Activated naive CD8-positive, alpha-beta T cell treated with anti-CD3 and anti-CD28 coated beads, Interleukin-2, amount 10 ng/mL, durations not matched to agents 7 days and 5 days (primary cell): ENCODE results near the gene SHFL. TPM values are rescaled to one million over a fixed set of nuclear protein-coding genes. Genes with fewer than 3 reads are reported as not detected.

Source experiments
- ATAC-seq: fragments of 150-1000 bp; cut with Tn5 transposase; one replicate; pipeline ENCODE4 v1.10.0; 2021; ENCODE audit warnings: low read depth, moderate library complexity
- POLR2A ChIA-PET: fragments of 350-600 bp; sonication (Branson Sonifier 250); formaldehyde crosslinking; loops from one replicate; lab custom pipeline; 2021; ENCODE audit warnings: antibody characterized with exemption; lab: Charles Lee
- DNase-seq: peaks from one replicate; pipeline ENCODE4 v3.0.0; 2021
- H3K27ac Mint-ChIP-seq: one replicate; pipeline ENCODE4 v1.8.0; 2022; ENCODE audit warnings: mild to moderate bottlenecking, mixed read lengths
- H3K27me3 Mint-ChIP-seq: one replicate; pipeline ENCODE4 v1.8.0; 2022; ENCODE audit warnings: mild to moderate bottlenecking, moderate library complexity, mixed read lengths
- H3K36me3 Mint-ChIP-seq: one replicate; pipeline ENCODE4 v1.8.0; 2021; ENCODE audit warnings: mild to moderate bottlenecking, mixed read lengths
- H3K4me1 Mint-ChIP-seq: one replicate; pipeline ENCODE4 v1.8.0; 2021; ENCODE audit warnings: mixed read lengths
- H3K4me3 Mint-ChIP-seq: one replicate; pipeline ENCODE4 v1.8.0; 2022; ENCODE audit warnings: mild to moderate bottlenecking, moderate library complexity, mixed read lengths
- H3K9me3 Mint-ChIP-seq: one replicate; pipeline ENCODE4 v1.8.0; 2021; ENCODE audit warnings: mixed read lengths
- total RNA-seq, 2 experiments: library from RNA; stranded (reverse); gene quantifications; one replicate each; pipeline ENCODE4 v1.2.3, GENCODE V29; 2021

SHFL gene
- total RNA-seq, 2 experiments from 2014 or later: 118 to 126 TPM

DNA sequence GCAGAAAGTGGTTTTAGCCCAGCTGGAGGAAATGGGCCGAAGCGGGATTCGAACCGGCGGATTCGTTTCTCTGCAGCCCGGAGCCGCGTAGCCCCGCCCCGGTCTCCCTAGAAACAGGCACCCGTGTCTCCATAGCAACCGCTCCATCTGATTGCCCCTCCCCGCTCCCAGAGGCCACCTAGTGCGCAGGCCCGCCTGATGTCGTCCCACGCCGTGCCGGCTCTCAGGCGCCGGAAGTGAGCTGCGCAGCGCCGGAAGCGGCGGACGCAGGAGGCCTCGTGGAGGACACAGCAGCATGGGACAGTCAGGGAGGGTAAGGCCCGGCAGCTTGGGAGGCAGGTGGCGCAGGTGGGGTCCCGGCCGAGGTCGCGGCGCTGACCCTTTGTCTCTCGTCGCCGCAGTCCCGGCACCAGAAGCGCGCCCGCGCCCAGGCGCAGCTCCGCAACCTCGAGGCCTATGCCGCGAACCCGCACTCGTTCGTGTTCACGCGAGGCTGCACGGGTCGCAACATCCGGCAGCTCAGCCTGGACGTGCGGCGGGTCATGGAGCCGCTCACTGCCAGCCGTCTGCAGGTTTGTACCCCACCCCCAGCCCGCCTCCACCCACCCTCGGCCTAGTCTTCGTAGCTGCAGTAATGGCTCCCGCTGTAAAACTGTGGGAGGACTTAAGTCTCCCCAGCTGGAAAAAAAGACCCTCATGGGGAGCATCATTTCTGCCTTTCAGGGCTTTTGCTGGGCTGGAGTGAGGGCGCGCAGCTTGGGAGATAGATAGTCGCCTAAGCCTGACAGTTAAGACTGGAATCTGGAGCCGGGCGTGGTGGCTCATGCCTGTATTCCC is 20.2 kb downstream of the SHFL start, which contains the start of gene PPAN:
TSS of gene PPAN (plus strand) at position 263 of the 837 bp plus-strand sequence. CDS start at position 296, 33 bp downstream.
- POLR2A ChIA-PET: interaction anchor here (0.6 to 5.7 kb wide), 10 partner anchors 8 to 280 kb away, joined by 3 to 112 read pairs (median 5); partner anchors contain the start of genes DNMT1, EIF3G and P2RY11
- Mint-ChIP-seq H3K36me3 (peaks cover 32% of the 10 kb centered on the region), H3K27ac (peak within 1 kb of the TSS; percentile 100), H3K9me3 (no peaks in the 10 kb centered on the region), H3K4me1 (peaks cover 50% of the 10 kb centered on the region), H3K27me3 (no peaks in the 10 kb centered on the region), H3K4me3 (peak within 1 kb of the TSS; percentile 85)
- ATAC-seq: peak; percentile 72
- peak; percentile 94 for DNase-seq

GRCh38 chr19:10107254-10107653 is 21.1 kb downstream of the SHFL start:
- Mint-ChIP-seq H3K27me3 (no peaks in the 10 kb centered on the region), H3K27ac (peak overlapping the region; percentile 100), H3K4me3 (peak overlapping the region; percentile 85), H3K9me3 (no peaks in the 10 kb centered on the region), H3K36me3 (peaks cover 36% of the 10 kb centered on the region), H3K4me1 (peaks cover 55% of the 10 kb centered on the region)
- no peak for ATAC-seq
- DNase-seq: no peak
- POLR2A ChIA-PET: interaction anchor here (1.2 to 5.0 kb wide), 4 partner anchors 10 to 24 kb away, joined by 3 to 112 read pairs (median 8); partner anchors contain the start of gene EIF3G

DNA sequence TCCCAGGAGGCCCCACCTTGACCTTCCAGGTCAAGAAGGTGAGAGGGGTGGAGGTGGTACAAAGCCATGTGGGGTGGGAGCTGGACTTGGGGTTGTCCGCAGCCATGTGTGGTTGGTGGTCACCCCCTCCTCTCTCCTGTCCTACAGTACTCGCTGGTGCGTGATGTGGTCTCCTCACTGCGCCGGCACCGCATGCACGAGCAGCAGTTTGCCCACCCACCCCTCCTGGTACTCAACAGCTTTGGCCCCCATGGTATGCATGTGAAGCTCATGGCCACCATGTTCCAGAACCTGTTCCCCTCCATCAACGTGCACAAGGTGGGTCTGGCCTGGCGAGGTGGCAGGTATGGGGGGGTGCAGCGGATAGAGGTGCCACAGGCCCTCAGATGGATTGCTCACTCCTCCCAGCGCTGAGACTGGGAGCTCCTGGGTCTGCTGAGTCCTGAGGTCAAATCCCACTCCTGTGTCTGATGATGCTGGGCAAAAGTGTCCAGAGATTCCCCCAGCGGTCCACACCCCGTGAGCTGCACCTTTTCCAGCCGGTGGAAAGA is 21.8 kb downstream of the SHFL start:
- DNase-seq (no peak), ATAC-seq (no peak)
- Mint-ChIP-seq H3K9me3 (no peaks in the 10 kb centered on the region), H3K27ac (peak overlapping the region; percentile 100), H3K4me3 (peak overlapping the region; percentile 85), H3K27me3 (no peaks in the 10 kb centered on the region), H3K4me1 (peaks cover 55% of the 10 kb centered on the region), H3K36me3 (peaks cover 39% of the 10 kb centered on the region)
- POLR2A ChIA-PET: interaction anchor here (0.7 to 5.0 kb wide), 3 partner anchors 9 to 11 kb away, joined by 4 to 112 read pairs (median 9); no protein-coding TSS in a partner anchor

GRCh38 chr19:10109528-10109927 is 23.4 kb downstream of the SHFL start:
- peaks cover 39% of the 10 kb centered on the region for H3K36me3 Mint-ChIP-seq

DNA sequence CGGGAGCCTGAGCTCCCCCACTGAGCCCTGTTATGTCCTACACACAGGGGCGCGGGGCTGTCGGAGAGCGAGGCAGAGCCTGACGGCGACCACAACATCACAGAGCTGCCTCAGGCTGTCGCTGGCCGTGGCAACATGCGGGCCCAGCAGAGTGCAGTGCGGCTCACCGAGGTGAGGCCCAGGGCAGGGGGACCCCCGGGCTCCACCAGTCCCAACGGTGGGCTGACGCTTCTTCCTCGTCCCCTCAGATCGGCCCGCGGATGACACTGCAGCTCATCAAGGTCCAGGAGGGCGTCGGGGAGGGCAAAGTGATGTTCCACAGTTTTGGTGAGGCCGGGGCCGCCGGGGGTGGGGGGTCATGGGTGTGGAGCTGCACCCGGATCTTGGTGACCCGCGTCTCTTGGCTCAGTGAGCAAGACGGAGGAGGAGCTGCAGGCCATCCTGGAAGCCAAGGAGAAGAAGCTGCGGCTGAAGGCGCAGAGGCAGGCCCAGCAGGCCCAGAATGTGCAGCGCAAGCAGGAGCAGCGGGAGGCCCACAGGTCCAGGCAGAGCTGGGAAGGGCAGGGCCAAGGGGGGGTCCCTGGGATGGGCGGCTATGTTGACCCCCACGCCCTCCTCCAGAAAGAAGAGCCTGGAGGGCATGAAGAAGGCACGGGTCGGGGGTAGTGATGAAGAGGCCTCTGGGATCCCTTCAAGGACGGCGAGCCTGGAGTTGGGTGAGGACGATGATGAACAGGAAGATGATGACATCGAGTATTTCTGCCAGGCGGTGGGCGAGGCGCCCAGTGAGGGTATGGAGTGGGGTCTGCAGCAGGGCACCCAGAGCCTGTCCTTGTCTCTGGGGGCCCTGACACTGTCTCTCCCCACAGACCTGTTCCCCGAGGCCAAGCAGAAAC is 24.2 kb downstream of the SHFL start:
- peaks cover 38% of the 10 kb centered on the region for H3K36me3 Mint-ChIP-seq
- H3K27me3 Mint-ChIP-seq: no peaks in the 10 kb centered on the region
- POLR2A ChIA-PET: interaction anchor here (0.5 to 7.5 kb wide), 4 partner anchors 6 to 29 kb away, joined by 3 to 79 read pairs (median 42); partner anchors contain the start of genes ANGPTL6 and PPAN
- H3K4me3 Mint-ChIP-seq: peak overlapping the region; percentile 78
- H3K27ac Mint-ChIP-seq: peak overlapping the region; percentile 89
- no peaks in the 10 kb centered on the region for H3K9me3 Mint-ChIP-seq
- peaks cover 45% of the 10 kb centered on the region for H3K4me1 Mint-ChIP-seq
- ATAC-seq: no peak
- no peak for DNase-seq

More at GRCh38 chr19:10109528-10109927, 23.4 kb downstream of the SHFL start:
- Mint-ChIP-seq H3K27me3 (no peaks in the 10 kb centered on the region), H3K9me3 (no peaks in the 10 kb centered on the region), H3K27ac (peak overlapping the region; percentile 70), H3K4me1 (peaks cover 52% of the 10 kb centered on the region), H3K4me3 (peak overlapping the region; percentile 44)
- ATAC-seq (no peak), DNase-seq (no peak)
- POLR2A ChIA-PET: interaction anchor here (0.9 to 7.3 kb wide), 3 partner anchors 8 to 30 kb away, joined by 3 to 79 read pairs (median 9); no protein-coding TSS in a partner anchor

- ATAC-seq (no peak), DNase-seq (no peak)
- H3K9me3 Mint-ChIP-seq: no peaks in the 10 kb centered on the region
- POLR2A ChIA-PET: interaction anchor here (0.5 to 7.5 kb wide), 7 partner anchors 7 to 610 kb away, joined by 4 to 79 read pairs (median 5); partner anchors contain the start of genes ANGPTL6, DNMT1 and PPAN
- H3K27ac Mint-ChIP-seq: peak overlapping the region; percentile 93
- no peaks in the 10 kb centered on the region for H3K27me3 Mint-ChIP-seq
- peaks cover 39% of the 10 kb centered on the region for H3K4me1 Mint-ChIP-seq
- peak overlapping the region; percentile 88 for H3K4me3 Mint-ChIP-seq
- H3K36me3 Mint-ChIP-seq: peaks cover 38% of the 10 kb centered on the region
Measured at GRCh38 chr19:10110972-10111317, 24.8 kb downstream of the SHFL start.

GRCh38 chr19:10111405-10111811 is 25.3 kb downstream of the SHFL start, which contains the start of gene P2RY11:
Gene P2RY11, plus strand, starts transcription at chr19:10111693. Its CDS starts 29 bp downstream, at chr19:10111722.
- Mint-ChIP-seq H3K36me3 (peaks cover 39% of the 10 kb centered on the region), H3K27ac (peak within 1 kb of the TSS; percentile 93), H3K27me3 (no peaks in the 10 kb centered on the region), H3K4me1 (peaks cover 38% of the 10 kb centered on the region), H3K9me3 (no peaks in the 10 kb centered on the region), H3K4me3 (peak within 1 kb of the TSS; percentile 88)
- POLR2A ChIA-PET: interaction anchor here (0.6 to 7.5 kb wide), 7 partner anchors 7 to 611 kb away, joined by 3 to 79 read pairs (median 5); partner anchors contain the start of genes ANGPTL6, DNMT1 and PPAN
- ATAC-seq (peak; percentile 38), DNase-seq (peak; percentile 64)

DNA sequence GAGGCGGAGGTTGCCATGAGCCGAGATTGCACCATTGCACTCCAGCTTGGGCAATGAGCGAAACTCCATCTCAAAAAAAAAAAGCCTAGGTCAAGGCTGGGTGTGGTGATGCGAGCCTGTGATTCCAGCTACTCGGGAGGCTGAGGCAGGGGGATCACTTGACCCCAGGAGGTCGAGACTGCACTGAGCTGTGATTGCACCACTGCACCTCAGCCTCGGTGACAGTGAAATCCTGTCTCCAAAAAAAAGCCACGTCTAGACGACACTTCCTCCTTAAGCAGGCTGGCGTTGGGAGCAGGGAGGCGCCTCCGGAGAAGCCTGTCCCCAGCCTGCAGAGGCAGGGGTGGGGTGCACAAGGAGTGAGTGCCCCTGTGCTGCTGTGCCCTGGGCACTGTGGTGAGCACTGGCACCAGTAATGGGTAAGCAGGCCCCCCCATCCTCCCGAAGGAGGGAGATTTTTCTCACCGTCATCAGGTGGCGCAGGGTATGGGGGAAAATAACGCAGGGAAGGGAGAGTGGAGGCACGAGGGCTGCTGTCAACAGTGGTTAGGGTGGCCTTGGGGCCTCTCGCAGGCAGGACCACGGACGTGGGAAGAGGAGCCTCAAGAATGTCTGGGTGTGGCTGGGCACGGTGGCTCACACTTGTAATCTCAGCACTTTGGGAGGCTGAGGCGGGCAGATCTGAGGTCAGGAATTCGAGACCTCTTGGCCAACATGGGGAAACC is 26.1 kb downstream of the SHFL start:
- DNase-seq: peak; percentile 54
- Mint-ChIP-seq H3K27me3 (no peaks in the 10 kb centered on the region), H3K4me3 (peak overlapping the region; percentile 88), H3K27ac (peak overlapping the region; percentile 93), H3K4me1 (peaks cover 33% of the 10 kb centered on the region), H3K36me3 (peaks cover 35% of the 10 kb centered on the region), H3K9me3 (no peaks in the 10 kb centered on the region)
- POLR2A ChIA-PET: interaction anchor here (0.6 to 7.5 kb wide), 8 partner anchors 8 to 192 kb away, joined by 3 to 79 read pairs (median 4); partner anchors contain the start of genes ANGPTL6, DNMT1 and PPAN
- peak; percentile 13 for ATAC-seq

DNA sequence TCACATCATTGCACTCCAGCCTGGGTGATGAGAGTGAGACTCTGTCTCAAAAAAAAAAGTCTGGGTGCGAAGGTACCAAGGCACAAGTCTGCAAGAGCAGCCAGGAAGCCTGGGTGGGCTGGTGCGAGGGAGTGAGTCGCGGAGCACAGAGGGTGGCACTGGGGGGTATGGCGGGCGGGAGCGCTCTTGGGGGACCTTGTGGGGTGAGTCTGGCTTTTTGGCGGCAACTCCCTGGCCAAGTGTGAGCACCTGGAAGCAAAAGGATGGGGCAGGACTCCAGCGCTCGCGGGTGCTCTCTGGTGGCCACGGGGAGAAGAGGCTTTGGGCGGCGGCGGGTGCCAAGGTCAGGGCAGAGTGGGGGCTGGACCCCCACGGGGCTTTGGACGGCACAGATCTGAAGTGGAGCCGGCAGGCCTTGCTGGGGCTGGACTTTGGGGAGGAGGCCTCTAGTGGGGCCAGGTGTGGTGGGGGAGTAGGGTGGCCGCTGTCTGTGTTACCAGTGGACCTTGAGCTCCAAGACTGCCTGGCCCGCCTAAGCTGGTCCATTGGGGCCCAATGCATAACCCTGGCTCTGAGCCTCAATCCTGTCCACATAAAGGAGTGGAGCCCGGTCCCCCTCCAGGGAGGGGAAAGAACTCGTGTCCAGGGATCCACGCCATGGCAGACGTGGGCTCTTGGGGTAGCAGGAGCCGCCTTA is 26.9 kb downstream of the SHFL start:
- DNase-seq (peak; percentile 82), ATAC-seq (peak; percentile 43)
- Mint-ChIP-seq H3K27me3 (no peaks in the 10 kb centered on the region), H3K27ac (peak overlapping the region; percentile 93), H3K9me3 (no peaks in the 10 kb centered on the region), H3K4me3 (peak overlapping the region; percentile 88), H3K4me1 (peaks cover 28% of the 10 kb centered on the region), H3K36me3 (peaks cover 28% of the 10 kb centered on the region)
- POLR2A ChIA-PET: interaction anchor here (0.6 to 7.5 kb wide), 10 partner anchors 9 to 455 kb away, joined by 3 to 79 read pairs (median 4); partner anchors contain the start of genes ANGPTL6, DNMT1, PPAN and SHFL

DNA sequence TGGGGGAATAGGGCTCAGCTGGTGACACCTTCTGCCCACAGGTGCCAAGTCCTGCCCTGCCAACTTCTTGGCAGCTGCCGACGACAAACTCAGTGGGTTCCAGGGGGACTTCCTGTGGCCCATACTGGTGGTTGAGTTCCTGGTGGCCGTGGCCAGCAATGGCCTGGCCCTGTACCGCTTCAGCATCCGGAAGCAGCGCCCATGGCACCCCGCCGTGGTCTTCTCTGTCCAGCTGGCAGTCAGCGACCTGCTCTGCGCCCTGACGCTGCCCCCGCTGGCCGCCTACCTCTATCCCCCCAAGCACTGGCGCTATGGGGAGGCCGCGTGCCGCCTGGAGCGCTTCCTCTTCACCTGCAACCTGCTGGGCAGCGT is 27.5 kb downstream of the SHFL start:
- Mint-ChIP-seq H3K27me3 (no peaks in the 10 kb centered on the region), H3K4me1 (peaks cover 28% of the 10 kb centered on the region), H3K36me3 (peaks cover 26% of the 10 kb centered on the region), H3K9me3 (no peaks in the 10 kb centered on the region), H3K27ac (peak overlapping the region; percentile 93), H3K4me3 (no peak overlapping the region)
- ATAC-seq (peak; percentile 1), DNase-seq (peak; percentile 44)
- POLR2A ChIA-PET: interaction anchor here (0.6 to 7.5 kb wide), 8 partner anchors 9 to 454 kb away, joined by 3 to 79 read pairs (median 3); partner anchors contain the start of genes ANGPTL6, PPAN and SHFL
